G401.6 (cell line): ENCODE measurements around the gene OFD1.

Source experiments
- FAIRE-seq: peaks from 2 replicates; lab custom pipeline; 2012; peaks lifted over from hg19 to GRCh38; lab: Jason Lieb, UNC

Gene OFD1

GRCh38 chrX:13803116-13803515 is 68.6 kb downstream of the OFD1 start:
- no peak for FAIRE-seq

GRCh38 chrX:13805241-13805640 is 70.7 kb downstream of the OFD1 start:
- FAIRE-seq = no peak

- no peak for FAIRE-seq
Measured at GRCh38 chrX:13808293-13808692, 73.7 kb downstream of the OFD1 start.

- no peak for FAIRE-seq
Measured at GRCh38 chrX:13808865-13809264, 74.3 kb downstream of the OFD1 start.

GRCh38 chrX:13815664-13816063 is 81.1 kb downstream of the OFD1 start:
- FAIRE-seq = no peak

GRCh38 chrX:13816176-13816575 is 81.6 kb downstream of the OFD1 start:
- FAIRE-seq = no peak

GRCh38 chrX:13816643-13817627 is 82.4 kb downstream of the OFD1 start, which contains the start of gene GPM6B:
GPM6B (minus strand) TSS chrX:13817093; CDS start chrX:13816904, 189 bp downstream.
- FAIRE-seq = no peak
